GM21360 (cell line): ENCODE results near the gene RORB.

Source experiments
- ATAC-seq: cut with Tn5 transposase; IDR thresholded peaks from one replicate; pipeline ENCODE4 v1.9.1; 2021; ENCODE audit warnings: mild to moderate bottlenecking, moderate library complexity; ENCODE audit not compliant: unreplicated experiment

Gene RORB

DNA sequence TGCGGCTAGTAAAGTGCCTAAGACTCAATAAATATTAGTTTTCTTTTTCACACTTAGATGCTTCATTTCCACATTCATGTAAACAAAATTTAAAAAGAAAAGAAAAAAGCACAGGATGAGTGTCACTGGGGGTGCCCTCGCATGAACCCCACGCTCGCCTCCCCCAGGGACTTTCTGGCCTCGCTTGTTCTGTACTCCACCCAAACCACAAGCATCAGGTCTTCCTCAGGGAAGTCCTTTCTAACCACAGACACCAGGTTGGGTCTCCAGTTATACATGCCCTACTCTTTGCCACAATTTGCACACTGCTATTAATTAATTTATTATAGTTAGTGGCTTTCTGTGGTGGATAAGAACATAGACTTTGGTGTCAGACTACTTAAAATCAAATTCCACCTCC, 92.4 kb downstream of the RORB start:
- no peak for ATAC-seq

DNA sequence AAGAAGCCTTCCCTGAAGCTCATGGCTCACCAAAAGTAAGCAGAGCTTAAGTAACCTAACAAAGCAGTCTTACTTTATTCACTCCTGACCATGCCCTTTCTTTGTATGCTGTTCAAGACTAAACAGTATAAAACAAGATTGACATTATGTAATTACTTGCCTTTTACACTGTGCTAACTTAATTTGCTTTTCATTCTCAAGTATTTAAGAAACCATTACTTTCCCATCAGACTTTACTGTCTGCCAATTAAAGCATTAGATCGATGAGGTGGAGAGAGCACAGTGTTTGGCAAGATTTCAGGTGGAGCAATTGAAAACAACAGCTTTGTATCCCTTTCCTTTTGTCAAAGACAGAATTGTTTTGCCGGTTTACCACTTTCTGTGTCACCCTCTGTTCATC, 98.2 kb downstream of the RORB start:
- no peak for ATAC-seq

DNA sequence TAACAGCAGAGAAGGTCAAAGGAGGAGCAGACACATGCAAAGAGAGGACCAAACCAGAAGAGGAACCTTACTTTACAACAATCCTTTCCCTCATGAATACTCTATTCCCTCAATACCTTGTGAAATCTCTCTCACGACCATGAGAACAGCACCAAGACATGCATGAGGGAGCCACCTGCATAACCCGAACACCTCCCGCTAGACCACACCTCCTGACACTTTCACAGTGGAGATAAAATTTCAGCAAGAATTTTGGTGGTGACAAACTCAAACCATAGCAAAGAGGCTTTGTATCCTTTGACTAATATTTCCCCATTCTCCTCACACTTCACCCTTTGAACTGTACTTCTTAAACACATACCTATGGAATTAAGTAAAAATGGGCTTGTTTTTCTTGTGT, 101.7 kb downstream of the RORB start:
- ATAC-seq: no peak

DNA sequence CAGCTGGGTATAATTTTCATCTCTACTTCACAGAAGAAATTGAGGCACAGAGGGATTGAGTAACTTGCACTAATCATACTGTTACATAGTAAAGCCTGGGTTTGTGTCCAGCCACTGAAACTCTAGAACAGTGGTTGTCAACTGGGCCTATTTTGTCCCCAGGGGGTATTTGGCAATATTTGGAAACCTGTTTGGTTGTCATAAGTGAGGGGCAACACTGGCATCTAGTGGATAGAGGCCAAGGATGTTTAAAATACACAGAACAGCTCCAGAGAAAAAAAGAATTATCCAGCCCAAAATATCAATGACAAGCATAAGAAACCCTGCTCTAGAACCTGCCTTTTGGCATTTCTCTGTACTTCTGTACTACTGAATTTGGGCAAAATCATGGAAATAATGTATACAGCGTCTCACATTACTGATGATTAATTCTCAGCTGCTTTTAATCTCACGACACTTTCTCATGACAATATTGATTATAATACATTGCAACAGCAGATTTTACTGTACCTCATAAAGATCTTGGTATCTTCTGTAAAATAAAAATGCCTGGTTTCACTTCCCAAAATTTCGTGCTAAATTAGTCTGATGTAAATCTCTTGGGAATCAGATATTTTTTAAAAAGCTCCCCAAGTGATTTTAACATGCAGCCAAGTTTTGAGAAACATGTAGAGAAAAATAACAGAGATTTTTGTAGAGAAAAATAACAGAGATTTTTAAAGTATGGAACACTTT, 112.7 kb downstream of the RORB start:
- no peak for ATAC-seq

DNA sequence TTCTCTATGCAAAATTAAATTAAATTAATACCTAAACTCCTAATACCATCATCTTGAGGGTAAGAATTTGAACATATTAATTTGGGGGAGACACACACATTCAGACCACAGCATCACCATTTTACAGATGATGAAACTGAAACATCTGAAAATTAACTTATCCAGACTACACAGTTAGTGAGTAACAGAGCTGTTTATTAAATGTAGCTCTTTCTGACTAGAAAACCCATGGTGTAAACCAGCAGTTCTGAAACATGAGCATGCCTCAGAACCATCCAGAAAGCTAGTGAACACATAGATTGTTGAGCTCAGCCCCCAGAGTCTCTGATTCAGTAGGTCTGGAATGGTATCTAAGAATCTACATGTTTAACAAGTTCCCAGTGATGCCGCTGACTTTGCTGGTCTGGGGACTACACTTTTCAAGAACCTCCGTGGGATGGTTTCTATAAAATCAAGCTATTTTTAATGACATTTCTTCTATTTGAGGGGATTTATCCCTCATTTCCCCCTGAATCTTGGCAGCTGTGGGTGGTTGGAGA, 113.5 kb downstream of the RORB start:
- ATAC-seq: no peak

DNA sequence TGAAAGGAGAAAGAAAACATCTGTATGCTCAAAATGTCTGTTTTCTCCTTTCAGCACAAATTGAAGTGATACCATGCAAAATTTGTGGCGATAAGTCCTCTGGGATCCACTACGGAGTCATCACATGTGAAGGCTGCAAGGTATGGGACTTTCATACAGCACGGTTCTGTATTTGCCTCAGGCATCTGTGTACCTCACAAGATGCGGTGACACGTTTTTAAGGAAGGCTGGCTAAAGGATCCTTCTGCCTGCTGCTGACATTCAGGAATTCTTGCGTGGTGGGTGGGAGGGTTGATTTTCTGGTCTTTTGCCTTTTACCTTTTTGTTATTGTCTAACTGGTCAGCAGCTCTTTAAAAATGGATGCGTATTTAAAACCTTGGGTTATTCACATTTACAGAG, 133.1 kb downstream of the RORB start:
- no peak for ATAC-seq

DNA sequence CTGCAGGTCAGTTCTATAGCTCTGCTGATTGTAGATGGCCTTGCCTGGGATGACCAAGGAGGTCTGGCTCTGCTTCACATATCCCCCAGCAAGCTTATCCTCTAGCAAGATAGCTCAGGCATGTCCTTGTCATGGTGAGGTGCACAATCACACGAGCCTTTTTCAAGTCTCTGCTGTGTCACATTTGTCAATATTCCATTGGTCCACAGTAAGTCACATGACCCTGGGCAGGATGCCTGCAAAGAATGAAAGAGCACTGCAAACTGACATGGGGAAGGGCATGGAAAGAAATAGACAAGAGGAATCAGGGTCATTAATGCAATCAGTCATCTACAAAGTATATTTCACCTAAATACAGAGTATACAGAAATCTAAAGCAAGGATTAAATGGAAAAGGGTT, 142.0 kb downstream of the RORB start:
- ATAC-seq: no peak

DNA sequence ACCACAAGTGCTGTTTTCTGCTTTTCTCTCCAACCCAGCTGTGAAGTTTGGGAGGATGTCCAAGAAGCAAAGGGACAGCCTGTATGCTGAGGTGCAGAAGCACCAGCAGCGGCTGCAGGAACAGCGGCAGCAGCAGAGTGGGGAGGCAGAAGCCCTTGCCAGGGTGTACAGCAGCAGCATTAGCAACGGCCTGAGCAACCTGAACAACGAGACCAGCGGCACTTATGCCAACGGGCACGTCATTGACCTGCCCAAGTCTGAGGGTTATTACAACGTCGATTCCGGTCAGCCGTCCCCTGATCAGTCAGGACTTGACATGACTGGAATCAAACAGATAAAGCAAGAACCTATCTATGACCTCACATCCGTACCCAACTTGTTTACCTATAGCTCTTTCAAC, 145.2 kb downstream of the RORB start:
- no peak for ATAC-seq

DNA sequence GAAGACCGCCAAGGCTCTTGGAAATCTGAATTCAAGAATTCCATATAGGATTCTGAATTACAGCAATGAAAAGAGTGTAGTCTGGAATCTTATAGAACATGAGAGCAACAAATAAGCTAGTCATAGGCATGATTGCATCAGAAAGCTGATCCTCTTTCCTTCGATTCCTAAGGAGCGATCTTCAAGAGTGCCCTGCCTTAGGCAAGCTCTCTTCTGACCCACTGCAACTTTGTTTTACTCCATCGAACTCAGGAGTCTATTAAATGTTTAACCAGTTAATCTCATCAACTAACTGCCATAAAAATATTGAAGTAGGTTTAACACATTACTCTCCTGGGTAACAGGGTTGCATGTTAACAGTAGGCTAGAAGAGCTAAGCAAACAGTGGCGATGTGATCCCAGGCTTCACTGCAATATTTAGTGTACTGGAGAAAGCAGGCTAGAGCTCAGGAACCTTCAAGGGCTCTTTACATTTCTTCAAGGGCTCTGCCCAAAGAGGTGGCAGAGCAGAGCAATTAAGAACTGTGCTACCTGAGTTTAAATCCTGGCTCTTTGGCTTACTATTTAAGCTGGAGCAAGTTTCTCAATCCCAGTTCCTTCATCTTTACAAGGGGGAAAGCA, 146.3 kb downstream of the RORB start:
- ATAC-seq: no peak

DNA sequence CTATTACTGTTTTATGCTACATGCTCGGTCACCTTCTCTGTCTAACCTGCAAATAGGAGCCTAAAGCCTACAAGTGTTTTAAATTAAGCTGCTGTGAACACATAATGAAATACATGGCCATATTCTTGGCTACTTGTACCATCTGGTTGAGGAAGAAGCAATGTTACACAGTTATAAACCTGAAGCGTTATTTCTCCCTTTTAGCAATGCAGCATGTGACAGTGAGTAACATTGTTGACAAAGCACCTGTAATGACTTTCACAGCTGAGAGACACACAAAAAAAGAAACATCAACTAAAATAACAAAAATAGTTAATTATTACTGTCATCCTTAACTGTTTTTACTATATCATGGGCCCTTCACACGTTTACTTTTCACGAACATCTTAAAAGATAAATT, 146.9 kb downstream of the RORB start:
- no peak for ATAC-seq

DNA sequence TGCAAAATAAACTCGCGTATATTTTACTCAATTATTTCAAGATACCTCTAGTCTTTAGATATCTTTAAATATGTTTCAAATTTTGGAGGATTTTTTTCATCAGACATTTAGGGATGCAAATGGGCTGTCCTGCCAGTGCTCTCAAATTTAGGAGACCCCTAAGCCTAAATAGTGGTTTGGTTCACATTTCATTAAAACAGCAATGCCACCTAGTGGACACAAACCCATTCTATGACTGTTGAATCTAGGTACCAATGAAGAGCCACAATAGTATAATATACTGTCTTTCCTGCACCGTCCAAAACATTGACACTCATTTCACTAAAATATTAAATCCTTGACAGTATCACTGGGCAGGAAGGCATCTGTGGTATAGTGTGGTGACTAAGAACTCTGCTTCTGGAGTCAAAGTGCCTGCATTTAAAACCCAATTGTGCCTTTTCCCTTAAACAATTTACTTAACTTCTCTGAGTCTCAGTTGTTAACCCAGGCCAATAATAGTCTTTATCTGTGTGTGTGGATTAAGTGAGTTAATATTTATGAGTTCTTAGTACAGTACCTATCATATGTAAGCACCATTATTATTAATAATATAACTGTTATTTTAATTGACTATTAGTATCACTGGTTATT, 148.0 kb downstream of the RORB start:
- no peak for ATAC-seq

DNA sequence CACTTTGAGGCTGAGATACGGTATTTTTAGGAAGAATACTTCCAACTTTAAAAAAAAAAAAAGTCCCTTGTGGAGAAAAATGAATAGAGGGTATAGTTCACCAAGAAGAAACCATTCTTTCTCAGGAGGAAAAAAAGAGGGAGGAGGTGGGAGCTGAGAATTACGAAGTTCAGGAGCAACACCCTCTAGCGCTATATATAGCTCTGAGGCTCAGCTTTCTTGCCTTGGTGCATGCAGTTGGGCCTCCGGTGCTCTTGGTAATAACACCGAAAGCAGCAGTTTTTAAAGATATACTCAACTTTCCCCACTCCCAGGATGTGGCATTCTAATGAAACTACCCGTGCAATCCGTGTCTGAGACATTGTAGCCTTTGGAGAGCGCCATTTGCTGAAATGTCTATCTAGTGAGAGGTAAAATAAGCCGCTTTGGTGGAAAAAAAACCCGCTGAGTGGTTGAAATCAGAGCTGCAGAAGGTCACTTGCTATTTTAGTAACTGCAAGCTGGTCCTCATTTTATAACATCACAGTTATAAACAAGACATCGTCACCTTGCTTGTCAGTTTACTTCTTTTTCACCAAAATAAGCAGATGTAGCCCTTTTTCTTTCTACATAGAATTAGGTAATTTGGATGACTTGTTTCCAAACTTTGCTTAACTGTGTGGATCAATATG, 156.4 kb downstream of the RORB start:
- ATAC-seq: no peak

DNA sequence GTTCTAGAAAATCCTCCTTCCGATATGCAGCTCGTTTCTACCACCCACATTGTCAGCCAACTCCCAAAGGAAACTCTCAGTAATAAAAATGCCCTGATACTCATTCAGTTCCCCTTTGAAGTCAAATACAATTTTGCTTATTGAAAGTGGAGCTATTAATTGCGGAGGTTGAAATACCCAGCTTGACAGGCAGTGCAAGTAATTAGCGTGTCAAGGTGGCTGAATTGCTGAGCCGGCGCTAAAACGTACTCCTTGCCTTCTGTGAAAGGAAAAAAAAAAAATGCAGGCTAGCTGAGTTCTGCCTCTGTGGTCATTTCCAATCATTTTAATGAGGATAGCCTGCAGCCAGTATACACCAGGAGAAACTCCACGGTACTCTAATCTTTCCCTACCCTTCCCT, 165.5 kb downstream of the RORB start:
- no peak for ATAC-seq

DNA sequence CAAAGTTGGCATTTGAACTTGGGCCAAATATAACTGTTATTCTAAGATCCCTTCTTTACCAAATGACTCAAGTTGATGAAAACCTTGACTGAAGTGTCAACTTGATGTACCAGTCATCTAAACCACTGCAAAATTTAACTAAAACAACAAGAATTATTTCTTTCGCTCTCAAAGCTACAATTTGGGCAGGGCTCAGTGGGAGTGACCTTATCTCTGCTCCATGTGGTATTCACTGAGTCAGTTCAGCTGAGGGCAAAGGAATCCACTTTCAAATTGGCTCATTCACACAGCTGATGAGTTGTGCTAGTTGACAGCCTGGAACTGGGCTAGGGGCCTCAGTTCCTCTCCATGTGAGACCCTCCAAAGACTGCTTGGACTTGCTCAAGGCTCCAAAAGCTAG, 166.3 kb downstream of the RORB start:
- no peak for ATAC-seq

DNA sequence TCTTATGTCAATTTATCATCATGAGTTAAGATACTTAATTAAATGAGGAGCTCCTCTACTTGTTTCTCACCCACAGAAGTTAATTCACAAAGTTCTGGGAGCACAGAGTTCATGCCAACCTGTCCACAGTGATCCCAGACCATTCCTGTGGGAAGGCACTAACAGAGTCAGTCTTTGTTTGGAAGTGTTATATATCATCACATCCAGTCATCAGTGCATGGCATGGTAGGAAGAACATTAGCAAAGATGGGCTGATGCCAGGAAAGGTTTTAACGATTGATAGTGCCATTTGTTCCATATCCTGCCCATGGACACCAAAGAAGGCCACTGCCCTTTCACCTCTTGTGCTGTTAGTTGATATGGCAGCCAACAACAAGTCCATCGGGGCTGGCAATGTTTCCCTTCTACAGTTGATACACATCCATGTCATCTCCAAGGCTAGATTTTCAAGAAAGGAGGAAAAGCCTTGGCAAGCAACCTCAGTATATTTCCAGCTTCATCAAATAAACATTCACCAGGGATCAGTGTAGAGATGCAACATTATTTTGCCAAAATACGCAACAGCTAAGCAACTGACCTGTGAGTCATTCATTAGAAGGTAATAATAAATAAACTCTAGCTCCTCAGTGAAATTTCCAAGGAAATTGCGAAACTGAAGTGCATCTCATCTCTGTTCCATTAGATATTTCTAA, 169.6 kb downstream of the RORB start:
- no peak for ATAC-seq

DNA sequence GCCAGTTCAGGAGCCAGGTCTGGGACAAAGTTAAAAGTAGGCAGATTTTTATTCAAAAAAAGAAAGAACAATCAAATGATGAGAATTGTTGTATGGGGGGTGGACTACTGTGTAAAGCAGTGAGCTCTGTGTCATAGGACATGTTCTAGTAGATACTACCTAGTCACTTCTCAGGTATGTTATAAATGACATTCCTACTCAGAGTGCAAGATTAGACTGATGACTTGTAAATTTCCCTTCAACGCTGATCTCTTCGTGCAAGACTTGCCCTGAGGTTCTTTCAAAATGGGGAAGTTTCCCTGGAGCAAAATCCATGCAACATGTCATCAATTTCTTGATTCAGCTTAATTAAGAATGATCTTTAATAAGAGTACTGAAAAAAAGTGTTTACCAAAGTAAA, 175.1 kb downstream of the RORB start:
- ATAC-seq: no peak

DNA sequence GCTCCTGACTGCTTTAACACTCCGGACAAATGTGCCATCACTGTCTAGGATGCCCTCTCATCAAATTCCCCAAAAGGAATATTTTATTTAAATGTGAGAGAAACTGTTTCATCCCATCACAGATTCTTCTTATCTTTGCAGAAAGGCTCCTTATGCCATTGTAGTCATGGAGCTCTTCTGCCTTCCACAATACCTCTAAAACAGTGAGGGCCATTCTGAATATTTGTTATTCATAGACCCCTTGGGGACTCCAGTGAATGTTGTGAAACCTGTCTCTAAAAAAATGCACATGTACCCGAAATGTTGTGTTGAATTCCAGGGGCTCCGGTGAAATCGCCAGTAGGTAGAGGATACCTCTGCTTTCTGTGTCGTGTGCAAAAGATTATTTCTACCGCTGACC, 176.9 kb downstream of the RORB start:
- no peak for ATAC-seq

DNA sequence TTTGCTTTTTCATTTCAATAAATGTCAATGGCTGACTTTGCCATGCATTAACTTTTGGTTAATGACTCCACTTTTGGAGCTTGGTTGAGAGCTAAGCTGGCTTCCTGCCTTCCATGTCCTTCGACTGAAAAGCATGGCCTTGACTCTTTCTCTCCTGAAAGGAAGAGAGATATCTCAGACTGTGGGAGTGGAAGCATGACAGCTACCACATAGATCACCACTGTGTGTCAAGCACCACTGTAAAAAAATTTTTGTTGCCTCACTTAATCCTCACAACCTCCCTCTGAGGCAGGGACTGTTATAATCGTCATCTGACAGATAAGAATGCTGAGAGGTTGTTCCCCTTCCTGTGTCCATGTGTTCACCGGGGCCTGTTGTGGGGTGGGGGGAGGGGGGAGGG, 184.8 kb downstream of the RORB start:
- ATAC-seq: no peak

DNA sequence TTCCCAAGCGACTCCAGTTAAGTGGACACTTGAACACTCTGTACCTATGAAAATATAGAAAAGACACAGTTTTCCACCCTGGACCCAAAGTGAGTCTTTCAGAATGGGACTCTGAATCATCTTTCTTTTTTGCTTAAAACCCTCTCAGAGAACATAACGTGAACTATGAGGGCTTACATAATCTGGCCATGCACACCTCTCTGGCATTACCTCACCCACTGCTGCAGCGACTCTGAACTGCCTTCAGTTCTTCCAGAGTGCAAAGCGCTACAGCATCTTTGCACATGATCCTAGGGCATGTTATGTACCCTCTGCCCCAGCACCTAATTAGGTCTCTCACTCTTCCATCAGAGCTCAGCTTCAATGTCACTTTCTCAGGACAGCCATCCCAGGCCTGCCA, 186.2 kb downstream of the RORB start:
- ATAC-seq: no peak

DNA sequence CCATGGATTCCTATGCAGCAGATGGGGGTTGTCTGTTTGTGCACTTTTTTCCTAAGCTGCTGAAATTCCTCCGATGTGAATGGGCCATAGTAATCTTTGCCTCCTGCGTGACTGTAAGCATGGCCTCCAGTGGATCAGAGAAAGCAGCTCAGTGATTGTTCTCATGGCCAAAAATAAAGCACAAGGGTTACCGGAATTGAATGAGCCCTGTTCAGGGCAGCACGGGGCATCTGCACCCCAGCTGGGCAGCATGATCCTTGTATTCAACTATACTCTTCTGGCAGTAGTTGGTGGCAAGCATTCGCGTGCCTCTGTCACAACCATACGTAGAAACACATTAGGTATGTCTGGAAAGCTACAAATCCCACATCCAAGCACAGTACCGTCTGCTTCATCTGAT, 193.9 kb downstream of the RORB start:
- ATAC-seq: no peak

DNA sequence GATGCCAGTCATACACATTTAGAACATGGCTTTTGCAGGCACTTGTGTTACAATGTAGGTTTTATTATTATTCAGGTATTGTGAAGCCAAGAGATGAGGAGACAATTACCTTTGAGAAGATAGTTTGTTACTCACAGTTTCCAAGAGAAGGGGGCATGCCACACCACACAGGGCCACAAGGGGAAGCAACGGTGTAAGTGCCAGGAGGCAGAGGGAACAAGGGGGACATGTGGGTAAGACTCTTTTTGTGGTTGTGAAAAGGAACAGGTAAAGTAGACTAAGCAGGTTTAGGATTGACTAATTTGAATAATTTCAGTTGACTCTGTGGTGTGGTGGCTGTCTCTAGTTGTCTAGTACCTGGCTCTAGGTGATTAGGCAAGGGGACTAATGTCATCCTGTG, 199.4 kb downstream of the RORB start:
- ATAC-seq: no peak
